ENCODE results near the gene B4GALT1. TPM values are rescaled to one million over a fixed set of nuclear protein-coding genes. Genes with fewer than 3 reads are reported as not detected.

The B4GALT1 gene
- total and polyA plus RNA-seq, 12 donors, result 14.8 to 117 (median 42.6) TPM

- intact Hi-C loops (cut with DNase I), result no loop called here
- H3K4me3 ChIP-seq, result no peak overlapping the region
- TF ChIP-seq CTCF (IDR thresholded peaks at IDR 0.05), result no peak
- DNase-seq (peak in 1 of 2 donors; percentile 61), ATAC-seq (peak; percentile 73 to 92 (median 83))
- peaks cover 0 to 38% (median 24%) of the 10 kb centered on the region in 9 donors for H3K4me1 ChIP-seq
- H3K9me3 ChIP-seq, result no peaks in the 10 kb centered on the region
- WGBS, 2 donors, result 64 to 73% methylated on average over 6 of the region's 6 CpGs
- H3K36me3 ChIP-seq, result no peaks in the 10 kb centered on the region
- no peaks in the 10 kb centered on the region for H3K27me3 ChIP-seq
- H3K27ac ChIP-seq, result peak overlapping the region in 9 of 10 donors; percentile 4 to 74 (median 59)
Observed at GRCh38 chr9:33197279-33198152, 30.4 kb upstream of the B4GALT1 start.

GRCh38 chr9:33196736-33197135 is 29.6 kb upstream of the B4GALT1 start:
- H3K27ac ChIP-seq, result peak overlapping the region in 7 of 10 donors; percentile 6 to 74 (median 66)
- WGBS, 2 donors, result 92% methylated on average over 1 of the region's 1 CpG
- intact Hi-C loops (cut with DNase I), result no loop called here
- peaks cover 0 to 38% (median 20%) of the 10 kb centered on the region in 9 donors for H3K4me1 ChIP-seq
- H3K36me3 ChIP-seq, result no peaks in the 10 kb centered on the region
- H3K4me3 ChIP-seq, result no peak overlapping the region
- DNase-seq (no peak), ATAC-seq (no peak)
- TF ChIP-seq CTCF (IDR thresholded peaks at IDR 0.05), result no peak
- no peaks in the 10 kb centered on the region for H3K9me3 ChIP-seq
- H3K27me3 ChIP-seq, result no peaks in the 10 kb centered on the region

- Histone ChIP-seq H3K27me3 (no peaks in the 10 kb centered on the region), H3K4me1 (peaks cover 0 to 51% (median 29%) of the 10 kb centered on the region in 9 donors), H3K36me3 (no peaks in the 10 kb centered on the region), H3K9me3 (no peaks in the 10 kb centered on the region), H3K4me3 (no peak overlapping the region), H3K27ac (no peak overlapping the region)
- DNase-seq (no peak), ATAC-seq (no peak)
- no peak for TF ChIP-seq CTCF (IDR thresholded peaks at IDR 0.05)
- intact Hi-C loops (cut with DNase I), result no loop called here
- WGBS, 2 donors, result 86 to 96% methylated on average over 3 of the region's 3 CpGs
Observed at GRCh38 chr9:33193818-33194217, 26.7 kb upstream of the B4GALT1 start.

GRCh38 chr9:33192493-33193255 is 25.5 kb upstream of the B4GALT1 start:
- WGBS, 2 donors, result 61 to 64% methylated on average over 3 of the region's 3 CpGs
- intact Hi-C loops (cut with DNase I), result no loop called here
- Histone ChIP-seq H3K27ac (no peak overlapping the region), H3K9me3 (no peaks in the 10 kb centered on the region), H3K4me3 (no peak overlapping the region), H3K27me3 (no peaks in the 10 kb centered on the region), H3K36me3 (no peaks in the 10 kb centered on the region), H3K4me1 (peaks cover 0 to 50% (median 30%) of the 10 kb centered on the region in 9 donors)
- DNase-seq, result no peak
- TF ChIP-seq CTCF (IDR thresholded peaks at IDR 0.05), result no peak
- ATAC-seq, result no peak

Data from heart right ventricle (tissue), 16 donors.